Immature natural killer cell (primary cell): Measurements from ENCODE around the gene FAM161B. TPM values are rescaled to one million over a fixed set of nuclear protein-coding genes. Genes with fewer than 3 reads are reported as not detected.
"Not testable (repeated sequence)": the region's sequence is repeated elsewhere in the genome, so short reads cannot be mapped to it uniquely, and the experiment has no call there.

ENCODE experiments used
- DNase-seq, 3 donors: peaks; one replicate each; pipeline ENCODE4 v3.0.0; 2022; ENCODE audit warnings: mixed read lengths in 1 of 3
- H3K27ac Mint-ChIP-seq, 6 donors: one replicate each; pipeline ENCODE4 v1.8.0; 2020; ENCODE audit warnings: mixed read lengths in 6 of 6, mild to moderate bottlenecking in 5 of 6, inconsistent platforms in 4 of 6, moderate library complexity in 3 of 6
- H3K27me3 Mint-ChIP-seq, 3 donors: one replicate each; pipeline ENCODE4 v1.8.0; 2020 to 2021; ENCODE audit warnings: low read depth in 3 of 3, mild to moderate bottlenecking in 3 of 3, mixed read lengths in 3 of 3, moderate library complexity in 3 of 3, inconsistent platforms in 1 of 3
- H3K36me3 Mint-ChIP-seq, 3 donors: one replicate each; pipeline ENCODE4 v1.8.0; 2020; ENCODE audit warnings: mixed read lengths in 3 of 3, inconsistent platforms in 2 of 3, mild to moderate bottlenecking in 2 of 3
- H3K4me1 Mint-ChIP-seq, 2 donors: one replicate each; pipeline ENCODE4 v1.8.0; 2020; ENCODE audit warnings: inconsistent platforms in 2 of 2, mild to moderate bottlenecking in 2 of 2, mixed read lengths in 2 of 2, moderate library complexity in 1 of 2
- H3K4me3 Mint-ChIP-seq, 5 donors: one replicate each; pipeline ENCODE4 v1.8.0; 2020; ENCODE audit warnings: mild to moderate bottlenecking in 5 of 5, mixed read lengths in 5 of 5, inconsistent platforms in 3 of 5, moderate library complexity in 3 of 5
- H3K9me3 Mint-ChIP-seq, 6 donors: one replicate each; pipeline ENCODE4 v1.8.0; 2020; ENCODE audit warnings: mild to moderate bottlenecking in 6 of 6, mixed read lengths in 6 of 6, inconsistent platforms in 4 of 6, moderate library complexity in 3 of 6
- polyA plus RNA-seq, 3 donors: library from polyadenylated mRNA; unstranded; fragments of 300-500 nt; fragmentation: Illumina TruSeq; gene quantifications; one replicate each; pipeline ENCODE4 v1.2.3, GENCODE V29; 2021

The FAM161B gene
- polyA plus RNA-seq, 3 donors from 2014 or later: 0.91 to 3.6 (median 1.6) TPM

GRCh38 chr14:73919457-73919856, 30.4 kb downstream of the FAM161B start:
- peaks cover 17 to 44% (median 19%) of the 10 kb centered on the region in 3 donors for H3K36me3 Mint-ChIP-seq
- H3K4me3 Mint-ChIP-seq, H3K27me3 Mint-ChIP-seq, H3K27ac Mint-ChIP-seq, H3K4me1 Mint-ChIP-seq, H3K9me3 Mint-ChIP-seq, DNase-seq: not testable (repeated sequence)

GRCh38 chr14:73916324-73916723, 33.6 kb downstream of the FAM161B start:
- Mint-ChIP-seq H3K27ac (peak overlapping the region in 4 of 6 donors; percentile 8 to 67 (median 22)), H3K9me3 (no peaks in the 10 kb centered on the region)

GRCh38 chr14:73913256-73913655, 36.6 kb downstream of the FAM161B start:
- Mint-ChIP-seq H3K4me1 (peaks cover 5 to 16% of the 10 kb centered on the region in 2 donors), H3K4me3 (no peak overlapping the region), H3K27ac (no peak overlapping the region), H3K9me3 (no peaks in the 10 kb centered on the region), H3K27me3 (peaks cover 1 to 2% (median 1%) of the 10 kb centered on the region in 3 donors), H3K36me3 (peaks cover 49 to 56% (median 55%) of the 10 kb centered on the region in 3 donors)
- no peak for DNase-seq

More at GRCh38 chr14:73916324-73916723, 33.6 kb downstream of the FAM161B start:
- H3K4me1 Mint-ChIP-seq: peaks cover 3 to 10% of the 10 kb centered on the region in 2 donors
- no peak overlapping the region for H3K4me3 Mint-ChIP-seq
- DNase-seq: no peak
- peaks cover 0 to 2% (median 1%) of the 10 kb centered on the region in 3 donors for H3K27me3 Mint-ChIP-seq
- peaks cover 32 to 46% (median 40%) of the 10 kb centered on the region in 3 donors for H3K36me3 Mint-ChIP-seq

GRCh38 chr14:73909681-73910080, 40.2 kb downstream of the FAM161B start:
- Mint-ChIP-seq H3K36me3 (peaks cover 63 to 74% (median 63%) of the 10 kb centered on the region in 3 donors), H3K4me1 (peaks cover 2 to 7% of the 10 kb centered on the region in 2 donors), H3K27me3 (peaks cover 1 to 2% (median 1%) of the 10 kb centered on the region in 3 donors), H3K9me3 (no peaks in the 10 kb centered on the region), H3K27ac (peak overlapping the region in 3 of 6 donors; percentile 0 to 64 (median 64)), H3K4me3 (no peak overlapping the region)
- DNase-seq: no peak

- no peak for DNase-seq
- Mint-ChIP-seq H3K4me1 (no peaks in the 10 kb centered on the region), H3K9me3 (no peaks in the 10 kb centered on the region), H3K36me3 (peaks cover 10 to 29% (median 13%) of the 10 kb centered on the region in 3 donors), H3K27ac (no peak overlapping the region), H3K4me3 (no peak overlapping the region), H3K27me3 (no peaks in the 10 kb centered on the region)
Observed at GRCh38 chr14:73903028-73903427, 46.9 kb downstream of the FAM161B start.

GRCh38 chr14:73896521-73896920, 53.4 kb downstream of the FAM161B start:
- no peak for DNase-seq
- Mint-ChIP-seq H3K36me3 (peaks cover 20 to 29% (median 26%) of the 10 kb centered on the region in 3 donors), H3K4me3 (no peak overlapping the region), H3K27me3 (no peaks in the 10 kb centered on the region), H3K27ac (peak overlapping the region in 2 of 6 donors; percentile 14 to 61), H3K9me3 (no peaks in the 10 kb centered on the region), H3K4me1 (peaks cover 2 to 6% of the 10 kb centered on the region in 2 donors)

GRCh38 chr14:73895939-73896338, 54.0 kb downstream of the FAM161B start:
- H3K9me3 Mint-ChIP-seq: no peaks in the 10 kb centered on the region

GRCh38 chr14:73894180-73894687, 55.7 kb downstream of the FAM161B start:
- Mint-ChIP-seq H3K27ac (peak overlapping the region in 2 of 6 donors; percentile 12 to 60), H3K36me3 (peaks cover 20 to 29% (median 26%) of the 10 kb centered on the region in 3 donors), H3K4me1 (peaks cover 7 to 21% of the 10 kb centered on the region in 2 donors)
- H3K4me3 Mint-ChIP-seq, DNase-seq, H3K9me3 Mint-ChIP-seq, H3K27me3 Mint-ChIP-seq: not testable (repeated sequence)

More at GRCh38 chr14:73895939-73896338, 54.0 kb downstream of the FAM161B start:
- DNase-seq: no peak
- Mint-ChIP-seq H3K4me3 (no peak overlapping the region), H3K27me3 (no peaks in the 10 kb centered on the region), H3K36me3 (peaks cover 20 to 29% (median 26%) of the 10 kb centered on the region in 3 donors), H3K27ac (peak overlapping the region in 2 of 6 donors; percentile 8 to 23), H3K4me1 (peaks cover 2 to 9% of the 10 kb centered on the region in 2 donors)

- Mint-ChIP-seq H3K27ac (peak overlapping the region; percentile 60 to 98 (median 77)), H3K27me3 (peaks cover 7 to 9% (median 8%) of the 10 kb centered on the region in 3 donors), H3K9me3 (no peaks in the 10 kb centered on the region), H3K4me3 (no peak overlapping the region), H3K4me1 (peaks cover 44 to 62% of the 10 kb centered on the region in 2 donors), H3K36me3 (peaks cover 6 to 10% (median 9%) of the 10 kb centered on the region in 3 donors)
- no peak for DNase-seq
Observed at GRCh38 chr14:73889376-73889775, 60.5 kb downstream of the FAM161B start.

GRCh38 chr14:73888971-73889370, 60.9 kb downstream of the FAM161B start:
- H3K36me3 Mint-ChIP-seq: peaks cover 4 to 7% (median 5%) of the 10 kb centered on the region in 3 donors
- peak overlapping the region; percentile 76 to 99 (median 96) for H3K27ac Mint-ChIP-seq
- peaks cover 44 to 64% of the 10 kb centered on the region in 2 donors for H3K4me1 Mint-ChIP-seq
- no peaks in the 10 kb centered on the region for H3K9me3 Mint-ChIP-seq
- no peak for DNase-seq
- peaks cover 7 to 9% (median 8%) of the 10 kb centered on the region in 3 donors for H3K27me3 Mint-ChIP-seq
- peak overlapping the region in 2 of 5 donors; percentile 33 to 38 for H3K4me3 Mint-ChIP-seq

GRCh38 chr14:73888460-73888725, 61.5 kb downstream of the FAM161B start:
- Mint-ChIP-seq H3K9me3 (no peaks in the 10 kb centered on the region), H3K36me3 (peaks cover 0 to 3% (median 0%) of the 10 kb centered on the region in 3 donors), H3K4me3 (peak overlapping the region in 3 of 5 donors; percentile 92 to 98 (median 96)), H3K27ac (peak overlapping the region; percentile 82 to 99 (median 98)), H3K27me3 (peaks cover 7 to 9% (median 8%) of the 10 kb centered on the region in 3 donors), H3K4me1 (peaks cover 44 to 64% of the 10 kb centered on the region in 2 donors)
- no peak for DNase-seq

- H3K27me3 Mint-ChIP-seq: peaks cover 7 to 9% (median 8%) of the 10 kb centered on the region in 3 donors
- H3K4me1 Mint-ChIP-seq: peaks cover 44 to 64% of the 10 kb centered on the region in 2 donors
- DNase-seq: no peak
- H3K9me3 Mint-ChIP-seq: no peaks in the 10 kb centered on the region
- peak overlapping the region; percentile 82 to 99 (median 98) for H3K27ac Mint-ChIP-seq
- peaks cover 0 to 3% (median 0%) of the 10 kb centered on the region in 3 donors for H3K36me3 Mint-ChIP-seq
- H3K4me3 Mint-ChIP-seq: peak overlapping the region; percentile 91 to 98 (median 96)
Observed at GRCh38 chr14:73887694-73888459, 62.0 kb downstream of the FAM161B start.

- Mint-ChIP-seq H3K36me3 (peaks cover 0 to 3% (median 0%) of the 10 kb centered on the region in 3 donors), H3K4me3 (peak overlapping the region; percentile 91 to 98 (median 96)), H3K9me3 (no peaks in the 10 kb centered on the region), H3K27me3 (peaks cover 7 to 9% (median 8%) of the 10 kb centered on the region in 3 donors), H3K27ac (peak overlapping the region; percentile 82 to 99 (median 98)), H3K4me1 (peaks cover 44 to 64% of the 10 kb centered on the region in 2 donors)
- DNase-seq: no peak
Observed at GRCh38 chr14:73887318-73887616, 62.6 kb downstream of the FAM161B start.
